NCI-H345 treated with DMSO at 0.1 percent for 48 hours (cell line): Measurements from ENCODE around the gene CEP57.
A peak's percentile ranks its signal among the peaks of the same experiment; 100 is the strongest.

ENCODE experiments used
- DNase-seq: peaks from one replicate; lab custom pipeline; 2025; ENCODE audit not compliant: unreplicated experiment; lab: John Stamatoyannopoulos, UW

Gene CEP57

DNA sequence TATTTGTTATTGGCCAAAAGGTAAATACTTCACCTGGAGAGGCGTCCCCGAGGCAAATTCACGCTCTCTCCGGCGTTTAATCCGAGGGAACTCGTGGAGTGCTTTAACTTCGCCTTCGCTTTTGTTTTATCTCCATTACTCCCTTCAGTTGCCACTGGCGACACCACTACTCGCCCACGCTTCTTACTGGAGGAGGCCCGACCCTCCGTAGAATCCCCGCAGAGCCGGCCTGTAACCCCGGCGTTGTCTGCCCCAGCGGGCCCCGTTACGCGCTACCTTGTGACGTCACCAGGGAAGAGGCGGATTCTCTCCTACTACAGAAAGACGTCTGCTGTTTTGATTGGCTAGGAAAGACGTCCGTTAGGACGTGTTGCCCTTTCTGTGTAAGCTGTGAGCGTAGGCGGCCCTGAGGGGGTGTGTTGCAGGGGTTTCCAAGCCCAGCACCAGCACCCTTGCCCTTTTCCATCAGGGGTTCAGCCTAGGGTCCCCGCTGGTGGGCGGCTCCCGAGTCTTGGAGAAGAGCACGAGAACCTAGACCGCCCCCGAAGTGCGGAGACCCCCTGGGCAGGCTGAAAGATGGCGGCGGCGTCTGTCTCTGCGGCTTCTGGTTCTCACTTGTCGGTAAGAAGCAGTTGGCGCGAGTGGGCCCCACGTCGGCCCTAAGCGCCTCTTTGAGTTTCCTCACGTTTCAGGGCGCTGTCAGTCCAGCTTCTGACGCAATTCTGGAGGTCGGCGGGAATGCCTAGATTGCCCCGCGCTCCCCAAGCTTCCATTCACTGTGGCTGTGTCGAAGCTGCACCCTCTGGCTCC is at the start of gene CEP57:
CEP57 (plus strand) TSS at position 376 of the 810 bp plus-strand sequence; CDS start at position 577, 201 bp downstream.
- peak; percentile 95 for DNase-seq

DNA sequence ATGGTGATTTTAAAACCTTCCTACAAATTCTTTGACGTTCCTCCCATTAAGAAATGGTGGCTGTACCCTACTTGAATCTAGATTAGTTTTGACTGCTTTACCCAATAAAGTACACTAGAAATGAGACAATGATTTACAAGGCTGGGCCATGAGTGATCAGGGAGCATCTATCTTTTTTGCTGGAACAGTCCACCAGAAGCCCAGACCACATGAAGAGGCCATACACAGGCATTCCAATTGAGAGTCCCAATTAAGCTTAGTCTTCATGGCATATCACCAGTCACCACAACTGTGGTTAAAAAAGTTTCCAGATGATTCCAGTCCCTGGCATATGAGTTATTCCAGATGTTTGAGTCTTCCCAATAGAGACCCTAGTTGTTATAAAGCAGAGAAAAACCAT is 40.2 kb upstream of the CEP57 start:
- DNase-seq: no peak

DNA sequence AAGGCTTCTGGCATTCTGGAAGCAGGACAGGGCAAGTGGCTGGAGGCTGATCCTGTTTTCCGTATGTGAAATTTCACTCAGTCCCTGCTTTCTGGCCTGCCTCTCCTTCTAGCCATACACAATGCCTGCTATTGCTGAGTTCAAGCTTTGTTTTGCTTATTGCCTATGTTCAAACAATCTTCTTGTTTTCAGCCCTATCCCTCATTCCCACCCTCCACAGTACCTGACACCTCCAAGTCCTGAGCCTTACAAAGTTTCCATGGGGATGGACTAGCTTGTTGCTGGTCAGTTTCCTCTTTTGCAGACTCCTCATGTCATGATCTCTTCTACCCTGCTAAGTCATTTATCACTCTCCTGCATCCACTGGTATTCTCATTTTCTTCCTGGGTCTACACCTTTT is 38.8 kb upstream of the CEP57 start:
- no peak for DNase-seq

DNA sequence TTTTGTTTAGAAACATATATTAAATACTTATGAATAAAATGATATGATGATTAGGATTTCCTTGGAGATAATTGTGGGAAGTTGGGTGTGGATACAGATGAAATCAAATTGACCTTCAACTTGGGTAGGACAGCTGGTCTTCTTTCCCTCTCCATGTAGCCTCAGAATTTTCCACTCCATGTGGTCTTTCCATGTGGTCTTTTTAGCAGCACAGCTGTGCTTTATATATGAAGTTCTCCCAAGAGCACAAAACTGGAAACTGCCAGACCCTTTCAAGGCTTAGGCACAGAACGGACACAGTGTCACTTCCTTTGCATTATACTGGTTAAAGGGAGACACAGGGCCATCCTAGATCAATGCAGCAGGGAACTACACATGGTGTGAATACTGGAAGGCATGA is 29.4 kb upstream of the CEP57 start:
- no peak for DNase-seq

DNA sequence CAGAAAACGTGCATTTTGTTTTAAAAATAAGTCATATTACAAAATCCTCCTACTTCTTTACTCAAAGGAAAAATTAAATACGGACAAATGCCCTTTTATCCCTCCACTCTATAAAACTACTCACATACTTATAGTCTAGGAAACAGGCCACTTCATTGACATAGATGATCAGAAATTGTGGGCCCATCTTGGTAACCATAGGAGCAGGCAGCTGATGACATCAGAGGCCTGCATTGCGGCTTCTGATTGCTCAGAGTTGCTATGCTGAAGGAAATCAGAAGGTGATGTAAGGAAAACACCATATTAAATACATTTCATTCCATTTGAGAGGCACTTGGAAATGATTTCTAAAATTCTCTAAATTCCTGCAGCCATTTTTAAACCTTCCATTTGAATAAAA is 27.8 kb upstream of the CEP57 start:
- no peak for DNase-seq

DNA sequence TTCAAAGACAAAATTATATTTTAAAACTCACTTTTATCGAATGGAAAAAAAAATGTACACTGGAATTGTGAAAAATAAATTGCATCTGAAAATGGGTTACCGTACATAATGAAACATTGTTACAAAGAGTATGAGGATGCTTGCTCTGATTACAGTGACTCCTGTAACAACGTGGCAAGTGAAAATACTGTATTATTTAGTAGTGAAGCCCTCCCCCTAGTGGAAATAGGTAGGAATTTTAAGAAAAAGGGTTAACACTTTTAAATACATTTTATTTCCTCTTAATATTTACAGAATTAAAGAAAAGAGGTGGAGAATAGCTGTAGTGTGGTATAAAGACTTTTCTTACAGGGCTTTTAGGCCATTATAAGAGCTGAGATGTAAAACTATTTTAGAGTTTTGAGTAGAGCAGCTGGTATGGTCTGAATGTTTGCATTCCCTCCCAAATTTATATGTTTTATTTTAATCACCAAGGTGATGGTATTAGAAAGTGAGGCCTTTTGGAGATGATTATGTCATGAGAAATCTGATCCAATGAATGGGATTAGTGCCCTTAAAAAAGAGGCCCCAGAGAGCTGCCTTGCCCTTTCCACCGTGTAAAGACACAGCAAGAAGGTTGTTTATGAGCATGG is 25.9 kb upstream of the CEP57 start:
- peak; percentile 28 for DNase-seq

DNA sequence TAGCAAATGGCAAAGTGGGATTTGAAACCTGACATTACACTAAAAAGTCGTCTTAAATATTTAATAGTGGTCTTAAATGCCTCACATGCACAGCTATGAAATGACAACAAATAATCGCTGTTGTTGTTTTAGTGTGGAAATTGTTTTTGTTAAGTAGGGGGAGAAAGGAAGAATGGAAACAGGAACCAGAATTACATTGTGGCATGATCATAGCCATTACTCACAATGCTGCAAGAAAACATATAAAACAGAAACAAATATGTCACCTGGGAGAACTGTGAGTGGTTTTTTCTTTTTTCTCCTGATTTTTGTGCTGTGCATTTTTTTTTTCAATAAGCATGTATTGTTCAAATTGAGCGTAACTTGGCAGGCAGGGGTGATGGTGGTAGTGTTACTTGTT is 23.6 kb upstream of the CEP57 start:
- no peak for DNase-seq

DNA sequence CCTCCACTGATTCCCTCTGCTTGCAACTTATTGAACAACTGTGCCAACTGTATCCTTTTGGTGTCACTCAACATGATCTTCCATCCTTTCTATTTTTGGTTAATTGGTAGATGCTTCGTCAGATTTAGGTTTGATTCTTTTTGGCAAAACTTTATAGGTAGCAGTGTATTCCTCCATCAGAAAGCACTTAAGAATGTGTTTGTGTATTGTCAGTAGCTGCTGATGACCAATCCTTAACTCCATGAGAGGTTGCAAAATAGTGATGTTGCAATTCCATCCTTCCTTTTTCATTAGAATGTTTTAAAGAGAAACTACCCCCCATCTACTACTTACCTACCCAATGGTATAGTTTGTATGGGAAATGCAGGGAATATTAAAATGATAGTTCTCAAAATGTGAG is 22.8 kb upstream of the CEP57 start:
- no peak for DNase-seq

DNA sequence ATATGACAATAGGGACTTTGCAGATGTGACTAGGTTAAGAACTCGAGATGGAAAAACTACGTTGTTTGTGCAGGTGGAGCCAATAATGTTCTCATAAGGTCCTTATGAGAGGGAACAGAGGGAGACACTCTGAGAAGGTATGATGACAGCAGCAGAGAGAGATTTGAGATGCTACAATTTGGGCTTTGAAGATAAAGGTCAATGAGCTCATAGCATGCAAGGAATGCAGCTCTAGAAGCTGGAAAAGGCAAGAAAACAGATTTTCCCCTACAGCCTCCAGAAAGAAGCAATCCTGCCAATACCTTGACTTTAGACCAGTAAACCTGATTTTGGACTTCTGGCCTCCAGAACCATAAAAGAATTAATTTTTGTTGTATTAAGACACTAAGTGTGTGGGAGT is 21.8 kb upstream of the CEP57 start:
- no peak for DNase-seq

DNA sequence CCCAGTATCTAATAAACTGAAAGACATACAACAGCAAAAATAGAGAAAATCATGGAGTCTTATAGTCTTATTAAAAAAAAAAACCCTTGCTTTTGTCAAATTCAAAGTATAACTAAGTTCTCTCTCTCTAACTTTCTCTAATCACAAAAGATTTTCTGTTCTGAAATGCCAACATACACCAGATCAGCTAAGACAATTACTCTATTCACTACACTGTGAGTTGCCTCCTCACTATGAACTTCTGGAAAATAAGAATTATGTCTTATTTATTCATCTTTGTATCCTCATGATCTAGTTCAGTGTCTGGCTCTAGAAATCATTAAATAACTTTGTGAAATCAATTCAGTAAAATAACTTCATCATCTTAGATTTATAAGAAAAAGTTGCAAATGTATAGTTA is 13.4 kb upstream of the CEP57 start:
- DNase-seq: no peak

DNA sequence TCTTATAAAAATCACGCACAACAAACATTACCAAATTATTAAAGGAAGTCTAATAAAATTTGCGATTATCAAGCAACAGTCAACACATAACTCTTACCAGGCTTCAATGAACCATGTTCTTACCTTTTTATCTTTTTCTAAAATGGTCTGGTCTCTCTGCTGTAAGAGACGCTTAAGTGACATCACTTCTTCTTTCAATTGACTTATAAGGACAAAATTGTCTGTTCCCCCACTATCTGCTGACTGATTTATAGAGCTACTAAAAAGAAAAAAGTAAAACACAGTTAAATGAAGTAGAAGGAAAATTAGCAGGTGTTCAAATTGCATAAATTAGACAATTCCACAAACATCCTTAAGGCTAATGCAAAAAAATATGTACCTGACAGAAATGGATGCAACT is 11.6 kb upstream of the CEP57 start:
- DNase-seq: no peak

DNA sequence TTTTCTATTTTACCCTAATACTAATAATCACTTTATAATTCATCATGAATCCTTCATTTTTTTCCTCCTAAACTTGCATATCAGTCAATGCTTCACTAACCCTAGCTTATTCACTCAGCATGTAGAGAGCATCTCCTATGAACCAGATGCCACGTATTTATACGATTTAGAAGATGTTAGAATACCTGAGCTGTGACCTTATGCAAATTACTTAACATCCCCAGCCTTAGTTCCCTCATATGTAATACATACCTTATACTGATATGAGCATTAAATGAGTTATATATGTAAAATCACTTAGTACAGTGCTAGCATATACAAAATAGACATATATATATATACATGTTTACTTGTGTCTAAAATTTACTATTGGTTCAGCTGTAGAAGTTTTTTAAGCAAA is 9.8 kb upstream of the CEP57 start:
- no peak for DNase-seq

DNA sequence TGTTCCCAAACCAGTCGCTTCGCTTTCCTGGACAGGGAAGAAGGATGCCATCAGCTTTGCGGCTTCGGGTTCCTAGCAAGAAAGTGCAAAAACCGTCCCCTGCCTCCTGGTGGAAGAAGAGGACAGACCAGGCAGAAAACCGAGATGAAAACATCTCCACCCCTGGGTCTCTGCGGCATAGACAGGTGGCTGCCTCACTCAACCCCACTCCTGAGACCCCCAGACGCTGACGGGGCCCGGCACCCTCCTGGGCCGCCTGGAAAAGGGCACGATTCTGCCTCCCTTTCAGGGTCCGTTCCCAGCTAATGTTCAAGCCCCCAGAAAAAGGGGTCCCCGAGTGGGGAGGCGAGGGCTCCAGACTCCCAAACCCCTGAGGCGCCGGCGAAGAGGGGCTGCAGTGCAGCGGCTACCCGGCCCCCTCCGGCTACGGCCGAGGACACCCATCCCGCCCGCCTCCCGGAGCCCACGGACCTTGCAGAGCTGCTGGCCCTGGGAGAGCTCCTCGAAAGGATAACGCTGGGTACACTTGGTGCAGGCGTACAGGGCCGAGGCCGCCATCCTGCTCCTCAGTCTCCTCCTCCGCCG is 1.3 kb upstream of the CEP57 start:
- peak; percentile 7 for DNase-seq

DNA sequence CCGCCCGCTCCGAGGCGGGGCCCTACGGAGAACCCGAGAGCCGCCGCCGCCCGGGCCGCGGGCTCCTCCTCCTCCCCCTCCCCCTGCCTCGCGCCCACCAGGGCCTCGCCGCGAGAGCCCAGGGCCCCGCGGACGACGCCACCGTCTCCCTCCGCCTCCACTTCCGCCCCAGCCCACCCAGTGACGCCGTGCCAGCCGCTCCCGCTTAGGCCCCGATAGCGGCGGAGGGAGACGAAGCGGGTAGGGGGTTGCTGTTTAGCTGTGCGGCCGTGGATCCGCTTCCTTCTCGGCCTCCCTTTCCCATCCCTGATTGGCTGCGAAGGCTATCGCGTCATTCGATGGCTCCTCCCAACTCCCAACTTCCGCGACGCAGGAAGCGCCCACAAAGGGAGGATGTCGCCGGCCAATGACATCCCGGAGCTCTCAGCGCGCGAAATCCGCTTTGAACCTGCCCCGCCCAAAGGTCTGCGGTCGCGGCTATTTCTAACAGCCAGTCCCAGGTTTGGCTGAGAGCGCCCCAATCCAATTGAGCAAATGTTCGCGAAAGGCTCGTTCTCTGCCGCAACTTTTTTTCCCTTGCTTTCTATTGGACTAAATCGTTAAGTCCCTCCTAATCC is 684 bp upstream of the CEP57 start, which contains the start of gene FAM76B:
FAM76B (minus strand) TSS at position 277 of the 617 bp plus-strand sequence. CDS start 304 bp downstream, outside the sequence.
- peak; percentile 96 for DNase-seq

DNA sequence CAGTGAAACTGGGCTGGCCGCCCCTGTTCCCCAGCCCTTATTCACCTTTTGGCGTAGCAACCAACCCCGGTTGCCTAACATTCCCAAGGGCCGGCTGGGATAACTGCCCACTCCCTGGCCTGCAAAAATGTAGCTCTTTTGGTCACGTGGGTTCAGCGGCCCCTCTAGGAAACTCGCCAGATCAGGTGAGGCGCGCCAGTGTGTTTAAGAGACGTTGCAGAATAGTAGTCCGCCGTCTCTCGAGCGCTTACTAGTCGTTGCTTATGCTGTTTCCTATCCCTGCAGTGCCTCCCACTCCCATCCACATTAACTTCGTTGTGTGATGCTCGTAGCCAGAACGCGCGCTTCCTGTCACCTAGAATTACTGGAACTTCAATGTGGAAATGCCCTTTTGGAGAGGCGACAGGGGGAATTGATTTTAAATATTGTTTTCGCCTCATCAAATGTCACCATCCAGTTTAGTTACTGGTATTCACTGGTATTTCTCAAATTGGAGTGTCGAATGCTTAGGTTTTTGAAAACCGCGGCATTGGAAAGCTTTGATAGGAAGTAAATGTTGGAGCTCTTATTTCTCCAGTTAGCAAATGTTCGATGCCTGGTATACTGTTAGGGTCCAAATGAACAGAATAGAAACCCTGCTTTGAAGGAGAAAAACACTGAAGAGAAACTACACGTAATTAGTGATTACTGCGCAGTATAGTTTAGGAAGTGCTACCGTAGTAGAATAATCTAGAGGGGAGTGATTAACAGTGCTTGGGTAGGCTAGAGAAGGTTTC is 823 bp downstream of the CEP57 start:
- peak; percentile 21 for DNase-seq

DNA sequence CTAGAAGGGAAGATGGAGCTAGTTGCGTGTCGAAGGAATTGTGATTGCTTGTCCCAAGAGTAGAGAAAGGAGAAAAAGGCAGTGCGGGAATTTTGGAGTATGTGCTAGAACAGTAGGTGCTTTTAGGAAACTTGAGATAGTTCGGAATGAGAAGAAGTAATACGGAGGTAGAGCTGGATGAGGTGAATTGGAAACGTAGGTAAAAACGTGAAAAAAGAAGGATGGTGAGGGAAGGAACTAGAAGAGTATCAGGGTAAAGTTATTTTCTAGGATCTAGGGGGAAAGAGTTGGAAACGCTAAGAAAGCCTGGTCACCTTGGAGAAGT is 1.4 kb downstream of the CEP57 start:
- DNase-seq: no peak

DNA sequence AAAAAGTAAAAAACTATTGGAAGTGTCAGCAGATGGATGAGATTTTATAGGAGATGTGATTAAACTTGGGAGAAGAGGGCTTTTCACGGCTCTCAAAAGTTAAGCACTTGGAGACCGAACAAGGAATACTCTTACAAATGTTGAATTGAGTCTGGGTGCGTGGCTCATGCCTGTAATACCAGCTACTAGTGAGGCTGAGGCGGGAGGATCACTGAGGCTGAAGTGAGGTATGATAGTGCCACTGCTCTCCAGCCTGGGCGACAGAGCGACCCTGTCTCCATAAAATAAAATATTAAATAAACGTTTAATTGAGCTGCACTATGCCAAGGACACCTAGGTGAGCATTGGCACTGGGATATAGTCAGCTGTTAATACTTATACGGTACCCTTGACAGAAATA is 1.9 kb downstream of the CEP57 start:
- DNase-seq: no peak

DNA sequence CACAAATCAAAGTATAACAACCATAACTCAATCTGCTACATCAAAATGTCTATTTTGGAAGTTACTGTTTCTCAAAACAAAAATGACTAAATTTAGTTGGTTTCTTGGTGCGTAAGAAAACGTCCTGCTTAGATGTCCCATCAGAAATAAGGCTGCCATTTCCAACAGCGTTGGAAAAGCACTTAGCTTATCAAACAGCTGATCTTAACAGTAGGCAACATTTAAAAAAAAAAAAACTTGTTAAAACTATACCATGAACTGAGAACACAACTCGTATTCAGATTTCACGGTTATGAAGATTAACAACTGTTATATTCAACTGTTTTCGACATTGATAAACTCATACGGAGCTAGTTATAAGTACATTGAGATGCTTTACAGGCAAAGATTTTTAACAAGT is 2.4 kb downstream of the CEP57 start:
- no peak for DNase-seq

DNA sequence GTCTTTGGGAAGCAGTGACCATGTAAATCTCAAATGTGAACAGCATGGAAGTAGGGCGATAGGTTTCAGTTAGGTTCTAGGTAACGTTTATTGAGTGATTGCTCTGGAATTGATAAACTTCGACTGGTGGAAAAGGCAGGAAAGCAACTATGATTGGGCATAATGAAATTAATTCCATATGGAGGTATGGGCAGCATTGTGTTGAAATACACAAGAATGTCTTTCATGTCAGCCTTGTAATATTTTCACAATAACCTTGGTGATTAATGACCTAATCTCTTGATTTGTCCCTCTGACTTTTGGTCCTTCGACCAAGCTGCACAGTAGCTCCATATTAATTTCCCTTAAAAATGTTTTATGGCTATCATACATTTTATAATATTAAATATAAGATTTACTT is 2.8 kb downstream of the CEP57 start:
- no peak for DNase-seq

DNA sequence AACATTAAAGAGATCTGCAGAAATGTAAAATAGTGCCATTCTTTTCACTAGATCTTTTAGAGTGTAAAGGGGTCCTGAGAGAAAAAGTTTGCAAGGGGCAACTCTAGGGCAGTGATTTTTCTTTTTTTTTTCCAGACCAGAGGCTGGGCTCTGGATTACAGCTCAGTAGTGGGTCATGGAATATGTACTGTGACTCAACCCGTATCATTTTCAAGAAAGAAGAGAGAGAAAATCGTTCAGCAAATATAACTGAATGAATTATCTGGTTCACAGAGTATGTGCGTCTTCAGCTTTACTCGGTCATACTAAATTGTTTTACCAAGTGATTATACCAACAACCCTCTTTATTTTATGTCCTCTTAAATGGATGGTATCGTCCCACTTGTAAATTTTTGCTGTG is 3.8 kb downstream of the CEP57 start:
- DNase-seq: no peak

DNA sequence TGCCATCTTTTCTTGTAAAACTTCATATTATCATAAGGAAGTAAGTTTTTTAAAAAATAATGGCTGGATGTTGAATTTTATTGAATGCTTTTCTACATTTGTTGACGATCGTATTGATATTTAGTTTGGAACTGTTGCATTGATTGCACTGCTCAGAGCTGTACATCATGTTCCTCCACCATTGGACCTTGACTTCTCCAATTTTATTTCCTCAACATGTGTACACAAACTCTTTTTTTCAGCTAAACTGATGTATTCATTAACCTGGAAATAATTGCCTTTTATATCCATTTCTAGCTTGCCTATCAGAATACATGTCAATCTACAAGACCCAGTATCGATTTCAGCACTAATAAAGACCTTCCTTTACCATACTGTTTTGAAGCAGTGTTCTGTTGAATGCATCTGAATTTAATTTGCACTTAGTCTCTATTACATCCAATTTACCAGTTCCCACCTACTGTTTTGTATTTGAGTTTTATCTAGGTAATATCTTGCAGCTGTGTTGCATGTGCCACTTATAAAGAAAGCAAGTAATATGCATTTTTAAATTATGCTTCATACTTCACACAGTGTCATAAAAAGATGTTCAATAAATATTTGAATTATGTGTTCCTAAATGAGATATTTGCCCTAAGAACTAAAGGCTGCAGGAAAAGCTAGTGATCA is 5.5 kb downstream of the CEP57 start:
- no peak for DNase-seq
